Ovary (tissue), 9 donors: ENCODE results near the gene FOXP1. TPM values are rescaled to one million over a fixed set of nuclear protein-coding genes. Genes with fewer than 3 reads are reported as not detected.

ENCODE experiments used
- DNase-seq, 5 donors: peaks; one replicate each; pipeline ENCODE4 v3.0.0-alpha.2; 2019 to 2020
- H3K27ac ChIP-seq, 2 donors: fragments of 200-600 bp; one replicate each; pipeline versions ENCODE4 v1.5.1 to v1.8.0; 2019 to 2022
- H3K27me3 ChIP-seq: fragments of 200-600 bp; one replicate; pipeline ENCODE4 v1.8.0; 2022
- H3K36me3 ChIP-seq: fragments of 200-600 bp; sonication (generic); one replicate; pipeline ENCODE4 v1.5.1; 2019
- H3K4me1 ChIP-seq: one replicate; pipeline ENCODE4 v1.8.1; 2013; ENCODE audit warnings: mild to moderate bottlenecking, moderate library complexity; ENCODE audit not compliant: insufficient read depth
- H3K4me3 ChIP-seq: fragments of 200-600 bp; sonication (generic); one replicate; pipeline ENCODE4 v1.5.1; 2017
- H3K9me3 ChIP-seq, 2 donors: fragments of 200-600 bp in 1 of 2; sonication (generic) in 1 of 2; one replicate each; pipeline versions ENCODE4 v1.5.1 to v1.8.1; 2013 to 2019; ENCODE audit warnings: mild to moderate bottlenecking in 1 of 2, moderate library complexity in 1 of 2
- EP300 ChIP-seq: sonication (generic); formaldehyde crosslinking; IDR thresholded peaks from one replicate; pipeline ENCODE4 v1.6.1; 2017; ENCODE audit warnings: antibody characterized with exemption
- POLR2A ChIP-seq: fragments of 450-650 bp; IDR thresholded peaks from one replicate; pipeline ENCODE4 v1.6.1; 2017; ENCODE audit warnings: antibody characterized with exemption, mild to moderate bottlenecking, moderate library complexity
- WGBS, 3 donors: extraction: QIAGEN DNeasy Blood & Tissue Kit in 1 of 3; methylation state at CpG; one replicate each; pipeline versions ENCODE4 v1.1.5 to v1.1.7; 2013 to 2017; 5-methylcytosine and 5-hydroxymethylcytosine counted together
- intact Hi-C, 4 donors: fragments of 100-400 bp; cut with DNase I; formaldehyde crosslinking; loops; one replicate each; pipeline versions ENCODE4 v1.11.0 to v1.15.1; 2022 to 2023
- polyA plus RNA-seq, 2 donors: library from polyadenylated mRNA; stranded (reverse); fragments of 200-250 nt in 1 of 2; fragments of 350-450 nt in 1 of 2; fragmentation: Illumina TruSeq in 1 of 2; extraction: RNeasy Lipid Tissue Mini Kit (QIAGEN cat#74804) in 1 of 2; gene quantifications; one replicate each; pipeline ENCODE4 v1.2.3, GENCODE V29; 2013 to 2014
- total RNA-seq, 7 donors: library from RNA; depleted of rRNA in 2 of 7; stranded (reverse); fragments of >200 nt in 2 of 7; fragmentation: NEBNext Ultra II Directional in 3 of 7; extraction: Animal tissue kit (Norgen Biotek cat#: 25700) in 3 of 7; gene quantifications; one replicate each; pipeline versions ENCODE4 v1.1.0 to v1.2.4, GENCODE V29; 2016 to 2023
- TF ChIP-seq, protein P1 (sequence below), 3 donors: fragments of 450-650 bp in 2 of 3; fragments of 200-600 bp in 1 of 3; IDR thresholded peaks; one replicate each; pipeline versions ENCODE4 v1.5.1 to v1.8.0; 2016 to 2022; ENCODE audit warnings: antibody characterized with exemption in 3 of 3, mild to moderate bottlenecking in 1 of 3
- donor health status: DM: no; HTN: no; CAD: no; lungs with moderate emphysema.
- donor health status: DM: no; HTN: no; CAD: no.
- donor health status: Bipolar disorder and iron deficiency.
- donor health status: DM: yes; HTN: yes; CAD: no.
- donor health status: DM: no; HTN: no; CAD: no.
- donor health status: DM: yes; HTN: yes; CAD: no.

The FOXP1 gene
- total and polyA plus RNA-seq, 9 donors = 31.7 to 126 (median 114) TPM

GRCh38 chr3:71271596-71271995, 311.9 kb downstream of the FOXP1 start:
- Histone ChIP-seq H3K9me3 (no peaks in the 10 kb centered on the region), H3K36me3 (no peaks in the 10 kb centered on the region), H3K4me3 (no peak overlapping the region), H3K27ac (no peak overlapping the region), H3K4me1 (no peaks in the 10 kb centered on the region), H3K27me3 (no peaks in the 10 kb centered on the region)
- no peak for DNase-seq
- 65 to 73% (median 67%) methylated on average over 4 of the region's 4 CpGs for WGBS, 3 donors
- no peak for TF ChIP-seq POLR2A
- no peak for TF ChIP-seq EP300
- TF ChIP-seq, protein P1, sequence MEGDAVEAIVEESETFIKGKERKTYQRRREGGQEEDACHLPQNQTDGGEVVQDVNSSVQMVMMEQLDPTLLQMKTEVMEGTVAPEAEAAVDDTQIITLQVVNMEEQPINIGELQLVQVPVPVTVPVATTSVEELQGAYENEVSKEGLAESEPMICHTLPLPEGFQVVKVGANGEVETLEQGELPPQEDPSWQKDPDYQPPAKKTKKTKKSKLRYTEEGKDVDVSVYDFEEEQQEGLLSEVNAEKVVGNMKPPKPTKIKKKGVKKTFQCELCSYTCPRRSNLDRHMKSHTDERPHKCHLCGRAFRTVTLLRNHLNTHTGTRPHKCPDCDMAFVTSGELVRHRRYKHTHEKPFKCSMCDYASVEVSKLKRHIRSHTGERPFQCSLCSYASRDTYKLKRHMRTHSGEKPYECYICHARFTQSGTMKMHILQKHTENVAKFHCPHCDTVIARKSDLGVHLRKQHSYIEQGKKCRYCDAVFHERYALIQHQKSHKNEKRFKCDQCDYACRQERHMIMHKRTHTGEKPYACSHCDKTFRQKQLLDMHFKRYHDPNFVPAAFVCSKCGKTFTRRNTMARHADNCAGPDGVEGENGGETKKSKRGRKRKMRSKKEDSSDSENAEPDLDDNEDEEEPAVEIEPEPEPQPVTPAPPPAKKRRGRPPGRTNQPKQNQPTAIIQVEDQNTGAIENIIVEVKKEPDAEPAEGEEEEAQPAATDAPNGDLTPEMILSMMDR (IDR thresholded peaks at IDR 0.05) = no peak
- intact Hi-C loops = no loop called here

DNA sequence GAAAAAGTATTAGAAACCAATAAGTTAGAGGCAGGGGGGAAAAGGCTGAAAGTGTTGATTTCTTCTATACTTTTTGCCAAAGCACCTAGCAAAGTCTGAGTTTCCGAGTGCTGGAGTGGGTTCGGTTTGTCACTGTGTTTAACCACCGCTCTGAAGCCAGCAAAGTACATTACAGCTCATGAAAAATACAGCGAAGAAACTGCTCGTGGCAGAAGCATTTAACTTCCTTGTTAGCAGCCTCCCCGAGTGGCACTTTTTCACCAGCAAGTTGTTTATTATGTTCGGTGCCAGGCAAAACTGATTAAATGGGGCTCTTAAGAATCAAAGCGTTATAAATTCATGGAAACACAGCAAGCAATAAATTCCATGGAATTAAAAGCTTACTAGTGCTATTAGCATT, 313.6 kb downstream of the FOXP1 start:
- WGBS, 3 donors = 70 to 84% (median 81%) methylated on average over 8 of the region's 8 CpGs
- Histone ChIP-seq H3K9me3 (no peaks in the 10 kb centered on the region), H3K27me3 (no peaks in the 10 kb centered on the region), H3K4me3 (no peak overlapping the region), H3K4me1 (no peaks in the 10 kb centered on the region), H3K36me3 (no peaks in the 10 kb centered on the region), H3K27ac (no peak overlapping the region)
- intact Hi-C loops = no loop called here
- DNase-seq = no peak
- TF ChIP-seq EP300 (no peak), POLR2A (no peak)
- TF ChIP-seq, protein P1 (IDR thresholded peaks at IDR 0.05) = no peak

- no peaks in the 10 kb centered on the region for H3K36me3 ChIP-seq
- no peaks in the 10 kb centered on the region for H3K9me3 ChIP-seq
- no peaks in the 10 kb centered on the region for H3K27me3 ChIP-seq
- whole genome bisulfite sequencing, 3 donors = 96 to 98% (median 98%) methylated on average over 5 of the region's 5 CpGs
- H3K27ac ChIP-seq = no peak overlapping the region
- H3K4me3 ChIP-seq = no peak overlapping the region
- TF ChIP-seq, protein P1 (IDR thresholded peaks at IDR 0.05) = no peak
- no peak for TF ChIP-seq POLR2A
- no peak for TF ChIP-seq EP300
- intact Hi-C loops = no loop called here
- DNase-seq = no peak
- H3K4me1 ChIP-seq = no peaks in the 10 kb centered on the region
These were observed 315.0 kb downstream of the FOXP1 start for GRCh38 chr3:71268462-71268999.

- no peak for DNase-seq
- H3K27me3 ChIP-seq = no peaks in the 10 kb centered on the region
- 77 to 100% (median 90%) methylated on average over 1 of the region's 1 CpG for whole genome bisulfite sequencing, 3 donors
- H3K9me3 ChIP-seq = no peaks in the 10 kb centered on the region
- H3K36me3 ChIP-seq = no peaks in the 10 kb centered on the region
- TF ChIP-seq, protein P1 (IDR thresholded peaks at IDR 0.05) = no peak
- TF ChIP-seq POLR2A (no peak), EP300 (no peak)
- H3K4me3 ChIP-seq = no peak overlapping the region
- intact Hi-C loops = no loop called here
- no peaks in the 10 kb centered on the region for H3K4me1 ChIP-seq
- H3K27ac ChIP-seq = no peak overlapping the region
These were observed 316.7 kb downstream of the FOXP1 start for GRCh38 chr3:71266875-71267274.
